ENCODE results near the gene PRM1.

PRM1 gene

GRCh38 chr16:11312718-11313492 is 31.8 kb upstream of the PRM1 start:
- DNase-seq (ENCODE audit: low spot score): no peak
- TF ChIP-seq CTCF (IDR thresholded peaks at IDR 0.05; ENCODE audit: extremely low read depth, missing control alignments): no peak

GRCh38 chr16:11310997-11311561 is 29.9 kb upstream of the PRM1 start:
- peak; percentile 77 for DNase-seq (ENCODE audit: low spot score)
- no peak for TF ChIP-seq CTCF (IDR thresholded peaks at IDR 0.05; ENCODE audit: extremely low read depth, missing control alignments)

- no peak for DNase-seq (ENCODE audit: low spot score)
- TF ChIP-seq CTCF (IDR thresholded peaks at IDR 0.05; ENCODE audit: extremely low read depth, missing control alignments): no peak
Observed at GRCh38 chr16:11310634-11310977, 29.5 kb upstream of the PRM1 start.

GRCh38 chr16:11309895-11310633 is 28.9 kb upstream of the PRM1 start:
- peak; percentile 53 for DNase-seq (ENCODE audit: low spot score)
- TF ChIP-seq CTCF (IDR thresholded peaks at IDR 0.05; ENCODE audit: extremely low read depth, missing control alignments): no peak

DNA sequence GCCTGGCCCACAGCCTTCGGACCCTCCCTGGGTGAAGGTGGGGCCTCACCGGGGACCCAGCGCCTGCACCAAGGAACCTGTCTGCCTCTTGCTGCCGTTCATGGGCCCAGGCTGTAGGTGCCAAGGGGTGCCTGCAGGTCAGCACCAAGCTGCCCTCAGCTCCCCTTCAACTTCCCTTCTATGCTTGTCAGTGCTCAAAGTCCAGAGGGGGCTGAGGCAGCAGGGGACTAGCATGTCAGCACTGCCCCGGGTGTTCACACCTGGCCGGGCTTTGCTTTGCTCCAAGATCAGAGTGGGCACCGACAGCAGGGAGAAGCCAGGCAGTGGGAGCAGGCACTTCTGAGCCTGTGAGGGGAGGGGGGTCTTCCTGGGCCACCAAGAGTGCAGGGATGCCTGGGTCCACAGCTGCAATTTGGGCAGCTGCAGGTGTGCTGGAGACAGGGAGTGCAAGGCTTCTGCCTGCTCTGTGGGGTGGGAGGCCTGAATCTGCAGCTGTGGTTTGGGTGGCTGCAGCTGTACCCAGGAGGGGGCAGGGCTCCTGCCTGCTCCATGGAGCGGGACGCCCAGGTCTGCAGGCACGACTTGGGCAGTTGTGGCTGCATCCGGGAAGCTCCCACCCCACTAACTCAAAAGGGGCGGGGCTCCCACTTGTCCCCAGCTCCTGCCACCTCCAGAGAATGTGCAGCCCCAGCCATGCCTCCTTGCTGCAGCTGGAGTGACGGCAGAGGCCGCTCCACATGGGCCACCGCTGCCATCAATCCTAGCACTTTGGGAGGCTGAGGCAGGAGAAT is 27.6 kb upstream of the PRM1 start:
- DNase-seq (ENCODE audit: low spot score): no peak
- TF ChIP-seq CTCF (IDR thresholded peaks at IDR 0.05; ENCODE audit: extremely low read depth, missing control alignments): no peak

GRCh38 chr16:11307639-11308492 is 26.7 kb upstream of the PRM1 start:
- no peak for DNase-seq (ENCODE audit: low spot score)
- TF ChIP-seq CTCF (IDR thresholded peaks at IDR 0.05; ENCODE audit: extremely low read depth, missing control alignments): no peak
